ENCODE data around the gene NETO2.
"Not testable (repeated sequence)": the region's sequence is repeated elsewhere in the genome, so short reads cannot be mapped to it uniquely, and the experiment has no call there.

The NETO2 gene

DNA sequence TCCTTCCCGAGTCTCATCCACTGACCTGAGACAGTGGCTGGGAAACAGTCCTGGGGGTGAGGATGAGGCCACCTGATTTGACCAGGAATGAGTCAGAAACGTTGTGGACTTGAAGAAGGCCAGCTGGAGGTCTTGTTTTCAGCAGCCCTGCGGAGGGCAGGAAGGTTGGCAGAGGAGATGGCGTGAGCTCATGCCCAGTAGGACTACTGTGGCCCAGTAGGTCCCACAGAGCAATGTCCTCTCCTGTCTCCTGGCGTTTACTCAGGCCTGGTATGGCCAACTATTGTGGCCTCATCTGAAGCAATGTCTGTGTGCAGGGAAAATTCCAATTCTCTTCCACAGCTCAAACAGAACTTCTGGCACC lies 86.1 kb downstream of the NETO2 start:
- no peak for TF ChIP-seq CTCF (IDR thresholded peaks at IDR 0.05; ENCODE audit: low read depth, low read length)
- in situ Hi-C loops (cut with HindIII; ENCODE audit: low sequenced_read_pairs), result no loop called here
- H3K4me3 ChIP-seq (ENCODE audit: low read depth, low read length), result no peak overlapping the region
- no peak for DNase-seq (ENCODE audit: low read depth, low spot score)

- no peak for DNase-seq (ENCODE audit: low read depth, low spot score)
- H3K4me3 ChIP-seq (ENCODE audit: low read depth, low read length), result no peak overlapping the region
- in situ Hi-C loops (cut with HindIII; ENCODE audit: low sequenced_read_pairs), result no loop called here
- no peak for TF ChIP-seq CTCF (IDR thresholded peaks at IDR 0.05; ENCODE audit: low read depth, low read length)
These were observed 86.8 kb downstream of the NETO2 start for GRCh38 chr16:47056688-47057629.

DNA sequence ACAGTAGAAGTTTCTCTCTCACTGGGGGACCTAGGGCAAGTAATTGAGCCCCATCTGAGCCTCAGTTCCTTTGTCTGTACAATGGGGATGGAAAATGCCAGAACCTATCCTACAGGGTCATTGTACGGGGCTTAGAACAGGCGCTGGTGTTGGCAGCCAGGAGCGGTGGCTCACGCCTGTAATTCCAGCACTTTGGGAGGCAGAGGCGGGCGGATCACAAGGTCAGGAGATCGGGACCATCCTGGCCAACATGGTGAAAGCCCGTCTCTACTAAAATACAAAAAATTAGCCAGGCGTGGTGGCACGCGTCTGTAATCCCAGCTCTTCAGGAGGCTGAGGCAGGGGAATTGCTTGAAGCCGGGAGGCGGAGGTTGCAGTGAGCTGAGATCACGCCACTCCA lies 87.7 kb downstream of the NETO2 start:
- H3K4me3 ChIP-seq (ENCODE audit: low read depth, low read length); in situ Hi-C loops (cut with HindIII; ENCODE audit: low sequenced_read_pairs); DNase-seq (ENCODE audit: low read depth, low spot score): not testable (repeated sequence)

GRCh38 chr16:47055136-47055885 lies 88.4 kb downstream of the NETO2 start:
- no peak for DNase-seq (ENCODE audit: low read depth, low spot score)
- H3K4me3 ChIP-seq (ENCODE audit: low read depth, low read length), result no peak overlapping the region
- no peak for TF ChIP-seq CTCF (IDR thresholded peaks at IDR 0.05; ENCODE audit: low read depth, low read length)
- in situ Hi-C loops (cut with HindIII; ENCODE audit: low sequenced_read_pairs), result no loop called here

DNA sequence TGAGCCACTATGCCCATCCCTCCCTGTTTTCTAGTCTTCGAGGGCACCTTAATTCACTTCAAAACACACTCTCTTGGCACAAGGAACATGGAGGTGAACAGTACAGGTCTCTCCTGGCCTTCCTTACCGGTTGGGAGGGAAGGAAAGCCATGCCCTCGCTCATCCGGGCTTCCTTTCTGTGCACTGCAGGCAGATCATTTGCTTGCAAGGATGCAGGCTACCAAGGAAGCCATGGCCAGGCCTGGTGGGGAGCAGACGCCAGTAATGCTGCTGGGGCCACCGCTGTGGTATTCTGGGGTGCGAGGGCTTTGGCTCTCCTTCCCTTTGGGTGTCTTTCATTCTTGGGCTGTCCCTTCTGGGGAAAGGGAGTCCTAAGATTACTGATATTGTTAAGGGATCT lies 89.4 kb downstream of the NETO2 start:
- in situ Hi-C loops (cut with HindIII; ENCODE audit: low sequenced_read_pairs), result no loop called here
- no peak overlapping the region for H3K4me3 ChIP-seq (ENCODE audit: low read depth, low read length)
- DNase-seq (ENCODE audit: low read depth, low spot score), result no peak

GRCh38 chr16:47053895-47054294 lies 89.8 kb downstream of the NETO2 start:
- H3K4me3 ChIP-seq (ENCODE audit: low read depth, low read length), result no peak overlapping the region
- no peak for DNase-seq (ENCODE audit: low read depth, low spot score)
- in situ Hi-C loops (cut with HindIII; ENCODE audit: low sequenced_read_pairs), result no loop called here
- TF ChIP-seq CTCF (IDR thresholded peaks at IDR 0.05; ENCODE audit: low read depth, low read length), result no peak

More for the DNA sequence above, 89.4 kb downstream of the NETO2 start:
- no peak for TF ChIP-seq CTCF (IDR thresholded peaks at IDR 0.05; ENCODE audit: low read depth, low read length)
